ENCODE results near the gene PRUNE1. TPM values are rescaled to one million over a fixed set of nuclear protein-coding genes. Genes with fewer than 3 reads are reported as not detected.

PRUNE1 gene
- total and polyA plus RNA-seq, 2 experiments from 2014 or later: 21.6 to 26.5 TPM

GRCh38 chr1:151043163-151043562, 34.9 kb downstream of the PRUNE1 start:
- DNase-seq (ENCODE audit: low spot score): no peak
- no peak overlapping the region for H3K4me3 ChIP-seq
- H3K27ac ChIP-seq: no peak overlapping the region
- H3K27me3 ChIP-seq: no peaks in the 10 kb centered on the region
- no peaks in the 10 kb centered on the region for H4K20me1 ChIP-seq (ENCODE audit: insufficient read depth, poor library complexity, severe bottlenecking)
- H3K36me3 ChIP-seq (replicated peaks; ENCODE audit: insufficient read depth, low read depth): no peaks in the 10 kb centered on the region
- no peaks in the 10 kb centered on the region for H3K9me3 ChIP-seq (ENCODE audit: low read depth)
- no peaks in the 10 kb centered on the region for H3K9me2 ChIP-seq (replicated peaks; ENCODE audit: insufficient read depth)
- TF ChIP-seq CTCF (IDR thresholded peaks at IDR 0.05; ENCODE audit: poor library complexity): no peak
- TF ChIP-seq EZH2 (IDR thresholded peaks at IDR 0.05; ENCODE audit: borderline replicate concordance): no peak
- TF ChIP-seq EZH2phosphoT487 (IDR thresholded peaks at IDR 0.05; ENCODE audit: low read depth, severe bottlenecking, unreplicated experiment): no peak
- H3K79me2 ChIP-seq: no peaks in the 10 kb centered on the region
- WGBS (ENCODE audit: low lambda C conversion rate, missing lambda C conversion rate): 100% methylated on average over 1 of the region's 1 CpG
- no peak overlapping the region for H2AFZ ChIP-seq
- no peak overlapping the region for H3K4me2 ChIP-seq
- H3K4me1 ChIP-seq (ENCODE audit: insufficient read depth): no peaks in the 10 kb centered on the region

GRCh38 chr1:151047591-151047924, 39.3 kb downstream of the PRUNE1 start, which contains the start of gene C1orf56:
Gene C1orf56, plus strand, starts transcription at chr1:151047751. Its CDS starts 97 bp downstream, at chr1:151047848.
- H2AFZ ChIP-seq: peak within 1 kb of the TSS; percentile 94
- H3K4me3 ChIP-seq: peak within 1 kb of the TSS; percentile 81
- TF ChIP-seq EZH2phosphoT487 (IDR thresholded peaks at IDR 0.05; ENCODE audit: low read depth, severe bottlenecking, unreplicated experiment) (no peak), CTCF (IDR thresholded peaks at IDR 0.05; ENCODE audit: poor library complexity) (no peak), EZH2 (IDR thresholded peaks at IDR 0.05; ENCODE audit: borderline replicate concordance) (no peak)
- no peaks in the 10 kb centered on the region for H3K27me3 ChIP-seq
- peak within 1 kb of the TSS; percentile 97 for H3K4me2 ChIP-seq
- no peaks in the 10 kb centered on the region for H4K20me1 ChIP-seq (ENCODE audit: insufficient read depth, poor library complexity, severe bottlenecking)
- WGBS (ENCODE audit: low lambda C conversion rate, missing lambda C conversion rate): under 1% methylated on average over 27 of the region's 29 CpGs
- H3K9me2 ChIP-seq (replicated peaks; ENCODE audit: insufficient read depth): no peaks in the 10 kb centered on the region
- peak within 1 kb of the TSS; percentile 95 for H3K27ac ChIP-seq
- no peaks in the 10 kb centered on the region for H3K36me3 ChIP-seq (replicated peaks; ENCODE audit: insufficient read depth, low read depth)
- peak; percentile 86 for DNase-seq (ENCODE audit: low spot score)
- peaks cover 8% of the 10 kb centered on the region for H3K79me2 ChIP-seq
- H3K9me3 ChIP-seq (ENCODE audit: low read depth): no peaks in the 10 kb centered on the region
- peaks cover 6% of the 10 kb centered on the region for H3K4me1 ChIP-seq (ENCODE audit: insufficient read depth)

GRCh38 chr1:151047925-151048644, 39.8 kb downstream of the PRUNE1 start:
- peak; percentile 83 for DNase-seq (ENCODE audit: low spot score)
- H3K4me2 ChIP-seq: peak overlapping the region; percentile 97
- peak; percentile 58 for TF ChIP-seq CTCF (IDR thresholded peaks at IDR 0.05; ENCODE audit: poor library complexity)
- no peak for TF ChIP-seq EZH2phosphoT487 (IDR thresholded peaks at IDR 0.05; ENCODE audit: low read depth, severe bottlenecking, unreplicated experiment)
- no peak for TF ChIP-seq EZH2 (IDR thresholded peaks at IDR 0.05; ENCODE audit: borderline replicate concordance)
- H3K36me3 ChIP-seq (replicated peaks; ENCODE audit: insufficient read depth, low read depth): no peaks in the 10 kb centered on the region
- H3K4me1 ChIP-seq (ENCODE audit: insufficient read depth): peaks cover 6% of the 10 kb centered on the region
- H3K4me3 ChIP-seq: peak overlapping the region; percentile 81
- 1% methylated on average over 48 of the region's 48 CpGs for WGBS (ENCODE audit: low lambda C conversion rate, missing lambda C conversion rate)
- H3K9me2 ChIP-seq (replicated peaks; ENCODE audit: insufficient read depth): no peaks in the 10 kb centered on the region
- no peaks in the 10 kb centered on the region for H3K9me3 ChIP-seq (ENCODE audit: low read depth)
- H3K79me2 ChIP-seq: peaks cover 8% of the 10 kb centered on the region
- H3K27ac ChIP-seq: peak overlapping the region; percentile 95
- no peaks in the 10 kb centered on the region for H3K27me3 ChIP-seq
- H4K20me1 ChIP-seq (ENCODE audit: insufficient read depth, poor library complexity, severe bottlenecking): no peaks in the 10 kb centered on the region
- H2AFZ ChIP-seq: peak overlapping the region; percentile 94
